IMR-90 (cell line): ENCODE results near the gene GATA3. TPM values are rescaled to one million over a fixed set of nuclear protein-coding genes. Genes with fewer than 3 reads are reported as not detected.

Source experiments
- ATAC-seq: fragments of 200-7000 bp; cut with Tn5 transposase; 2 replicates; pipeline ENCODE4 v1.9.1; 2020; ENCODE audit warnings: low read depth, mild to moderate bottlenecking, moderate library complexity
- BruUV-seq: library from RNA; stranded (reverse); fragments of 400-500 nt; replicated peaks from 2 replicates; lab custom pipeline; 2021; lab: Mats Ljungman, UMichigan
- CTCF ChIA-PET: fragments of 300-600 bp; formaldehyde crosslinking; extraction: SDS; loops from one replicate; lab custom pipeline; 2021; ENCODE audit warnings: antibody characterized with exemption; lab: Yijun Ruan, JAX
- POLR2A ChIA-PET: fragments of 300-600 bp; sonication (Branson Sonifier 250); formaldehyde crosslinking; loops from one replicate; lab custom pipeline; 2022; ENCODE audit warnings: antibody characterized with exemption; ENCODE audit not compliant: unreplicated experiment; lab: Charles Lee
- DNase-seq: peaks from one replicate; pipeline ENCODE4 v3.0.0; 2013
- H2AFZ ChIP-seq: replicated peaks from 2 replicates; pipeline ENCODE3; 2013; ENCODE audit warnings: low read length, mild to moderate bottlenecking; ENCODE audit not compliant: poor library complexity
- H2AK5ac ChIP-seq: 2 replicates; pipeline ENCODE4 v1.6.1; 2013; ENCODE audit warnings: low read depth, low read length, inconsistent platforms
- H2AK9ac ChIP-seq: replicated peaks from 2 replicates; pipeline ENCODE3; 2013; ENCODE audit warnings: mild to moderate bottlenecking, low read depth, low read length, moderate library complexity; ENCODE audit not compliant: poor library complexity
- H2BK120ac ChIP-seq: 2 replicates; pipeline ENCODE4 v1.6.1; 2013; ENCODE audit warnings: low read depth, low read length, inconsistent platforms
- H2BK15ac ChIP-seq: 3 replicates; pipeline ENCODE4 v1.6.1; 2013; ENCODE audit warnings: low read depth, low read length, inconsistent platforms
- H2BK20ac ChIP-seq: 2 replicates; pipeline ENCODE4 v1.6.1; 2013; ENCODE audit warnings: low read depth, mild to moderate bottlenecking, inconsistent platforms, low read length, moderate library complexity
- H2BK5ac ChIP-seq: 2 replicates; pipeline ENCODE4 v1.6.1; 2013; ENCODE audit warnings: mild to moderate bottlenecking, low read depth, low read length, inconsistent platforms; ENCODE audit not compliant: poor library complexity, severe bottlenecking
- H3K14ac ChIP-seq: replicated peaks from 2 replicates; pipeline ENCODE4 v1.6.1; 2013; ENCODE audit warnings: low read depth, low read length, inconsistent platforms
- H3K18ac ChIP-seq: 2 replicates; pipeline ENCODE4 v1.6.1; 2013; ENCODE audit warnings: low read depth, low read length, control low read depth
- H3K23ac ChIP-seq: 2 replicates; pipeline ENCODE4 v1.6.1; 2013; ENCODE audit warnings: low read depth, low read length, inconsistent platforms
- H3K27ac ChIP-seq: 2 replicates; pipeline ENCODE4 v1.5.1; 2013; ENCODE audit warnings: mild to moderate bottlenecking, control low read depth, low read length; ENCODE audit not compliant: insufficient read depth
- H3K27me3 ChIP-seq: 2 replicates; pipeline ENCODE4 v1.6.1; 2013; ENCODE audit warnings: low read length; ENCODE audit not compliant: control insufficient read depth, insufficient read depth
- H3K36me3 ChIP-seq: 2 replicates; pipeline ENCODE4 v1.6.1; 2013; ENCODE audit warnings: low read length, mixed read lengths; ENCODE audit not compliant: control insufficient read depth, insufficient read depth
- H3K4ac ChIP-seq: 2 replicates; pipeline ENCODE4 v1.6.1; 2013; ENCODE audit warnings: low read depth, low read length, inconsistent platforms
- H3K4me1 ChIP-seq: 2 replicates; pipeline ENCODE4 v1.6.1; 2013; ENCODE audit warnings: low read length, mixed read lengths; ENCODE audit not compliant: control insufficient read depth, insufficient read depth
- H3K4me2 ChIP-seq: 2 replicates; pipeline ENCODE4 v1.6.1; 2013; ENCODE audit warnings: low read depth, mild to moderate bottlenecking, control low read depth, low read length, moderate library complexity
- H3K4me3 ChIP-seq: 2 replicates; pipeline ENCODE4 v1.5.1; 2013; ENCODE audit warnings: low read depth, mild to moderate bottlenecking, control low read depth, low read length, moderate library complexity; ENCODE audit not compliant: insufficient read depth
- H3K56ac ChIP-seq: 2 replicates; pipeline ENCODE4 v1.6.1; 2013; ENCODE audit warnings: low read length, inconsistent platforms; ENCODE audit not compliant: insufficient read depth; ENCODE audit errors: extremely low read depth
- H3K79me1 ChIP-seq, 2 experiments: 2 replicates each; pipeline ENCODE4 v1.6.1; 2013; ENCODE audit warnings: low read length in 2 of 2, inconsistent platforms in 1 of 2, low read depth in 1 of 2
- H3K9ac ChIP-seq: 2 replicates; pipeline ENCODE4 v1.6.1; 2013; ENCODE audit warnings: low read depth, low read length, control low read depth
- H3K9me1 ChIP-seq: 2 replicates; pipeline ENCODE4 v1.6.1; 2013; ENCODE audit warnings: low read length, inconsistent platforms; ENCODE audit not compliant: insufficient read depth
- H3K9me3 ChIP-seq: 2 replicates; pipeline ENCODE4 v1.6.1; 2013; ENCODE audit warnings: low read length; ENCODE audit not compliant: control insufficient read depth, insufficient read depth
- H4K20me1 ChIP-seq: 2 replicates; pipeline ENCODE4 v1.6.1; 2013; ENCODE audit warnings: low read length, inconsistent platforms; ENCODE audit not compliant: insufficient read depth
- H4K5ac ChIP-seq: 2 replicates; pipeline ENCODE4 v1.6.1; 2013; ENCODE audit warnings: mild to moderate bottlenecking, low read depth, low read length, control low read depth
- H4K8ac ChIP-seq, 2 experiments: 2 replicates each; pipeline ENCODE4 v1.6.1; 2013; ENCODE audit warnings: low read depth in 2 of 2, low read length in 2 of 2, control low read depth in 1 of 2, inconsistent platforms in 1 of 2
- H4K91ac ChIP-seq: 2 replicates; pipeline ENCODE4 v1.6.1; 2013; ENCODE audit warnings: low read depth, low read length, inconsistent platforms; ENCODE audit not compliant: insufficient read depth
- BHLHE40 ChIP-seq: fragments of 150-350 bp; IDR thresholded peaks from 2 replicates; pipeline ENCODE4 v1.6.1; 2016; ENCODE audit warnings: mild to moderate bottlenecking, low read depth, low read length
- CEBPB ChIP-seq: IDR thresholded peaks from 2 replicates; pipeline ENCODE4 v1.6.1; 2012; ENCODE audit warnings: low read depth, low read length, improper control_type of control experiment
- CHD1 ChIP-seq: IDR thresholded peaks from 2 replicates; pipeline ENCODE4 v1.6.1; 2012; ENCODE audit warnings: low read depth, low read length, improper control_type of control experiment
- FOS ChIP-seq: fragments of 150-350 bp; IDR thresholded peaks from 2 replicates; pipeline ENCODE4 v1.6.1; 2016; ENCODE audit warnings: low read depth, low read length
- MAFK ChIP-seq: IDR thresholded peaks from 2 replicates; pipeline ENCODE4 v1.6.1; 2012; ENCODE audit warnings: low read depth, low read length, improper control_type of control experiment
- MAZ ChIP-seq: IDR thresholded peaks from 2 replicates; pipeline ENCODE4 v1.6.1; 2012; ENCODE audit warnings: low read depth, mild to moderate bottlenecking, low read length, improper control_type of control experiment, moderate library complexity, borderline replicate concordance
- MXI1 ChIP-seq: IDR thresholded peaks from 2 replicates; pipeline ENCODE4 v1.6.1; 2012; ENCODE audit warnings: low read depth, mild to moderate bottlenecking, low read length, moderate library complexity, borderline replicate concordance
- NFE2L2 ChIP-seq: fragments of 150-350 bp; IDR thresholded peaks from 2 replicates; pipeline ENCODE4 v1.6.1; 2016; ENCODE audit warnings: low read depth, mild to moderate bottlenecking, low read length
- POLR2A ChIP-seq: IDR thresholded peaks from 2 replicates; pipeline ENCODE4 v1.6.1; 2012; ENCODE audit warnings: mild to moderate bottlenecking, low read depth, low read length
- RAD21 ChIP-seq: IDR thresholded peaks from 2 replicates; pipeline ENCODE4 v1.6.1; 2012; ENCODE audit warnings: low read length, improper control_type of control experiment
- RCOR1 ChIP-seq: IDR thresholded peaks from 2 replicates; pipeline ENCODE4 v1.6.1; 2012; ENCODE audit warnings: mild to moderate bottlenecking, low read length, improper control_type of control experiment; ENCODE audit not compliant: insufficient replicate concordance
- SMC3 ChIP-seq: fragments of 150-350 bp; IDR thresholded peaks from 2 replicates; pipeline ENCODE4 v1.6.1; 2016; ENCODE audit warnings: low read depth, mild to moderate bottlenecking, antibody characterized with exemption, low read length, moderate library complexity
- WGBS, 2 experiments: methylation state at CpG; one replicate each; pipeline versions ENCODE4 v1.1.5 to v1.1.7; 2013; ENCODE audit warnings: missing lambda C conversion rate in 2 of 2; ENCODE audit not compliant: insufficient read length in 1 of 2; ENCODE audit errors: extremely low coverage in 2 of 2; 5-methylcytosine and 5-hydroxymethylcytosine counted together
- dilution Hi-C: fragments of 300-500 bp; cut with HindIII; formaldehyde crosslinking; loops from one replicate; pipeline ENCODE4 v1.14.3; 2018; ENCODE audit warnings: low sequenced_read_pairs; ENCODE audit not compliant: unreplicated experiment
- in situ Hi-C: fragments of 300-500 bp; cut with MboI; formaldehyde crosslinking; loops from 3 replicates; pipeline ENCODE4 v1.14.3; 2019; ENCODE audit warnings: low sequenced_read_pairs, inconsistent platforms, mixed read lengths
- intact Hi-C: fragments of 100-400 bp; cut with micrococcal nuclease; formaldehyde crosslinking; loops from 2 replicates; pipeline ENCODE4 v1.10.0; 2022
- polyA plus RNA-seq, 3 experiments: library from polyadenylated mRNA; depleted of rRNA; stranded (reverse); fragments of >200 nt; gene quantifications; 2 replicates each; pipeline ENCODE4 v1.2.3, GENCODE V29; 2012; ENCODE audit warnings: low replicate concordance in 1 of 3
- total RNA-seq: library from RNA; depleted of rRNA; stranded (reverse); fragments of >200 nt; gene quantifications from 2 replicates; pipeline ENCODE4 v1.2.3, GENCODE V29; 2012
- TF ChIP-seq, protein P1 (sequence below): fragments of 150-350 bp; IDR thresholded peaks from 2 replicates; pipeline ENCODE4 v1.6.1; 2016; ENCODE audit warnings: low read depth, mild to moderate bottlenecking, low read length, moderate library complexity, borderline replicate concordance
- TF ChIP-seq, protein P2 (sequence below): conservative IDR thresholded peaks from 2 replicates; pipeline ENCODE4 v1.5.1; 2012; ENCODE audit warnings: mild to moderate bottlenecking, low read depth, low read length, improper control_type of control experiment
- TF ChIP-seq, protein P3 (sequence below): fragments of 150-350 bp; IDR thresholded peaks from 2 replicates; pipeline ENCODE4 v1.6.1; 2017; ENCODE audit warnings: mild to moderate bottlenecking, antibody characterized with exemption, low read length, low read depth

The GATA3 gene
- total and polyA plus RNA-seq, 2 of the 4 experiments (the other 2 are of a cell fraction), result 0.21 TPM; not detected in 1

DNA sequence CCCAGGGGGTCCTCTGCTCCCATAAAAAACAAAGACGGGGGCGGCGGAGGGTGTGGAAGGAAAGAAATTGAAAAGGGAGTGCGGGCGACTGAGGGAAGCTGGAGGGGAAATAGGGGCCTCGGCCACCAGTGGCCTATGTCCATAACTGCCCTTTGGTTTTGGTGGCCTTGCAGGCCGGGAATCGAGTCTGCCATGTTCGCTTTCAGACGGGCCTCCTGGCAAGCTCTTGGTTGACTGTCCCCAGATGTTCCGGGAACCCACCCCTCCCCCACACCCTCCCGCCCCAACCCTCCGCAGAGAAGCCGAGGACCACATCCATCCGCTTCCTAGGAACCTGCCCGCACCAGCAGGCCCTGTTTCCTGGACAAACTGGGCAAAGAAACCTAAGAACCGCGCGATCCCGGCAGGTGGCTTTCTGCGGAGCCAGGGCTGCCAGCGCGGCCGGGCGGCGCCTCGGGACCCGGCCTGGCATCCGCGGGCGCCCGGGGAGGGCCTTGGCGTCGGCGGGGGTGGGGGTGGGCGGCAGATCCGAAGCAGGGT, 20.0 kb upstream of the GATA3 start:
- Histone ChIP-seq H3K27ac (no peak overlapping the region), H3K79me1 (no peaks in the 10 kb centered on the region), H2AK9ac (no peak overlapping the region), H2BK5ac (no peak overlapping the region), H3K4me1 (no peaks in the 10 kb centered on the region; the same call in 1 of the 2 replicates), H2AFZ (no peak overlapping the region), H3K9ac (no peak overlapping the region), H4K5ac (no peak overlapping the region), H4K20me1 (no peaks in the 10 kb centered on the region; the same call in 1 of the 2 replicates), H4K91ac (no peak overlapping the region), H3K4me2 (no peak overlapping the region), H3K27me3 (peaks cover 84% of the 10 kb centered on the region), H4K8ac (no peak overlapping the region), H3K18ac (no peak overlapping the region), H3K23ac (no peak overlapping the region), H3K4me3 (no peak overlapping the region), H3K4ac (no peak overlapping the region), H3K9me3 (peaks cover 16% of the 10 kb centered on the region), H2AK5ac (no peak overlapping the region), H2BK120ac (no peak overlapping the region), H3K36me3 (no peaks in the 10 kb centered on the region), H3K14ac (no peak overlapping the region), H3K56ac (no peak overlapping the region), H3K9me1 (no peaks in the 10 kb centered on the region), H2BK20ac (no peak overlapping the region), H2BK15ac (no peak overlapping the region)
- intact Hi-C loops (no loop called here), dilution Hi-C loops (no loop called here), in situ Hi-C loops (no loop called here)
- TF ChIP-seq, protein P1, sequence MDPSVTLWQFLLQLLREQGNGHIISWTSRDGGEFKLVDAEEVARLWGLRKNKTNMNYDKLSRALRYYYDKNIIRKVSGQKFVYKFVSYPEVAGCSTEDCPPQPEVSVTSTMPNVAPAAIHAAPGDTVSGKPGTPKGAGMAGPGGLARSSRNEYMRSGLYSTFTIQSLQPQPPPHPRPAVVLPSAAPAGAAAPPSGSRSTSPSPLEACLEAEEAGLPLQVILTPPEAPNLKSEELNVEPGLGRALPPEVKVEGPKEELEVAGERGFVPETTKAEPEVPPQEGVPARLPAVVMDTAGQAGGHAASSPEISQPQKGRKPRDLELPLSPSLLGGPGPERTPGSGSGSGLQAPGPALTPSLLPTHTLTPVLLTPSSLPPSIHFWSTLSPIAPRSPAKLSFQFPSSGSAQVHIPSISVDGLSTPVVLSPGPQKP, result no peak
- no peak for TF ChIP-seq CHD1
- TF ChIP-seq BHLHE40, result no peak
- no peak for TF ChIP-seq FOS
- TF ChIP-seq RCOR1, result no peak
- no peak for TF ChIP-seq MXI1
- TF ChIP-seq, protein P2, sequence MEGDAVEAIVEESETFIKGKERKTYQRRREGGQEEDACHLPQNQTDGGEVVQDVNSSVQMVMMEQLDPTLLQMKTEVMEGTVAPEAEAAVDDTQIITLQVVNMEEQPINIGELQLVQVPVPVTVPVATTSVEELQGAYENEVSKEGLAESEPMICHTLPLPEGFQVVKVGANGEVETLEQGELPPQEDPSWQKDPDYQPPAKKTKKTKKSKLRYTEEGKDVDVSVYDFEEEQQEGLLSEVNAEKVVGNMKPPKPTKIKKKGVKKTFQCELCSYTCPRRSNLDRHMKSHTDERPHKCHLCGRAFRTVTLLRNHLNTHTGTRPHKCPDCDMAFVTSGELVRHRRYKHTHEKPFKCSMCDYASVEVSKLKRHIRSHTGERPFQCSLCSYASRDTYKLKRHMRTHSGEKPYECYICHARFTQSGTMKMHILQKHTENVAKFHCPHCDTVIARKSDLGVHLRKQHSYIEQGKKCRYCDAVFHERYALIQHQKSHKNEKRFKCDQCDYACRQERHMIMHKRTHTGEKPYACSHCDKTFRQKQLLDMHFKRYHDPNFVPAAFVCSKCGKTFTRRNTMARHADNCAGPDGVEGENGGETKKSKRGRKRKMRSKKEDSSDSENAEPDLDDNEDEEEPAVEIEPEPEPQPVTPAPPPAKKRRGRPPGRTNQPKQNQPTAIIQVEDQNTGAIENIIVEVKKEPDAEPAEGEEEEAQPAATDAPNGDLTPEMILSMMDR, result no peak
- TF ChIP-seq SMC3, result no peak
- no peak for TF ChIP-seq CEBPB
- TF ChIP-seq, protein P3, sequence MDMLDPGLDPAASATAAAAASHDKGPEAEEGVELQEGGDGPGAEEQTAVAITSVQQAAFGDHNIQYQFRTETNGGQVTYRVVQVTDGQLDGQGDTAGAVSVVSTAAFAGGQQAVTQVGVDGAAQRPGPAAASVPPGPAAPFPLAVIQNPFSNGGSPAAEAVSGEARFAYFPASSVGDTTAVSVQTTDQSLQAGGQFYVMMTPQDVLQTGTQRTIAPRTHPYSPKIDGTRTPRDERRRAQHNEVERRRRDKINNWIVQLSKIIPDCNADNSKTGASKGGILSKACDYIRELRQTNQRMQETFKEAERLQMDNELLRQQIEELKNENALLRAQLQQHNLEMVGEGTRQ, result no peak
- TF ChIP-seq MAZ, result no peak
- no peak for TF ChIP-seq MAFK
- TF ChIP-seq RAD21, result no peak
- no peak for TF ChIP-seq NFE2L2
- no peak for TF ChIP-seq POLR2A
- no peak for DNase-seq
- ATAC-seq, result no peak; the same call in 1 of the 2 replicates
- CTCF ChIA-PET, result no interaction called here
- WGBS, 2 experiments, result 10% methylated on average over 4 of the region's 37 CpGs; no CpG with 5 or more reads in 1 of the 2 experiments
- no TSS peak for BruUV-seq
- POLR2A ChIA-PET, result no interaction called here
